RWPE2 (cell line): ENCODE data around the gene FHIT.

Source experiments
- ATAC-seq: fragments of 200-7000 bp; cut with Tn5 transposase; 3 replicates; pipeline ENCODE4 v1.9.1; 2021; ENCODE audit warnings: low read depth
- DNase-seq: peaks from one replicate; pipeline ENCODE4 v3.0.0-alpha.2; 2020; ENCODE audit warnings: low spot score
- H3K27ac ChIP-seq: fragments of 450-650 bp; 2 replicates; pipeline ENCODE4 v1.5.1; 2017; ENCODE audit warnings: mild to moderate bottlenecking; ENCODE audit not compliant: poor library complexity, severe bottlenecking
- H3K27me3 ChIP-seq: fragments of 250-450 bp; sonication (Bioruptor Pico); 2 replicates; pipeline ENCODE4 v1.5.1; 2021; ENCODE audit warnings: mild to moderate bottlenecking, moderate library complexity; ENCODE audit not compliant: insufficient read depth, poor library complexity, severe bottlenecking
- H3K36me3 ChIP-seq: fragments of 250-450 bp; sonication (Bioruptor Pico); 2 replicates; pipeline ENCODE4 v1.5.1; 2020; ENCODE audit warnings: low read depth, mild to moderate bottlenecking, moderate library complexity
- H3K4me1 ChIP-seq: fragments of 250-450 bp; sonication (Bioruptor Pico); 2 replicates; pipeline ENCODE4 v1.5.1; 2021; ENCODE audit warnings: mild to moderate bottlenecking, moderate library complexity; ENCODE audit not compliant: insufficient read depth, poor library complexity, severe bottlenecking
- H3K4me3 ChIP-seq: fragments of 250-450 bp; sonication (Bioruptor Pico); 2 replicates; pipeline ENCODE4 v1.5.1; 2021; ENCODE audit warnings: mild to moderate bottlenecking, moderate library complexity; ENCODE audit not compliant: severe bottlenecking
- H3K9me3 ChIP-seq: fragments of 250-450 bp; sonication (Bioruptor Pico); 2 replicates; pipeline ENCODE4 v1.5.1; 2021; ENCODE audit warnings: mild to moderate bottlenecking, moderate library complexity; ENCODE audit not compliant: severe bottlenecking
- CTCF ChIP-seq: fragments of 450-650 bp; IDR thresholded peaks from one replicate; pipeline ENCODE4 v1.5.1; 2017; ENCODE audit warnings: mild to moderate bottlenecking, moderate library complexity; ENCODE audit not compliant: poor library complexity, severe bottlenecking

Gene FHIT

DNA sequence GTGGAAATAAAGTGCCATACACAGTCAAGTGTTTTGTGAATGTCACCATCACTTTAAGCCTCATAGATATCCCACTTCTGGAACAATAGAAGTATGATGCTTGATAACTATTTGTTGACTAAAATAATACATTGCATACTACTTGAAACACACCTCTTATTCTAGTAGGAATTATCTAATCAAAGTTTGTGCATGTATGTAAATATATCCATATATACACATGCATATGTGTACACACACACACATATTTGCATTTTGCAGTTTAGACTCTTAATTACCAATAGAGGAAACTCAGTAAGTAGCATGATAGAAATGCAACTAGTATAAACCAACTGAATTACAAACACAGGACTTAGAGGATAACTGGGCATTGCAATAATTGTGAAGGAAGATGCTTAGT lies 1084.1 kb downstream of the FHIT start:
- Histone ChIP-seq H3K27ac (no peak overlapping the region), H3K9me3 (no peaks in the 10 kb centered on the region), H3K36me3 (no peaks in the 10 kb centered on the region), H3K27me3 (no peaks in the 10 kb centered on the region), H3K4me1 (no peaks in the 10 kb centered on the region), H3K4me3 (no peak overlapping the region)
- ATAC-seq (no peak), DNase-seq (no peak)
- no peak for TF ChIP-seq CTCF

- TF ChIP-seq CTCF: no peak
- H3K27me3 ChIP-seq: no peaks in the 10 kb centered on the region
- no peaks in the 10 kb centered on the region for H3K4me1 ChIP-seq
- H3K36me3 ChIP-seq: no peaks in the 10 kb centered on the region
- H3K4me3 ChIP-seq: no peak overlapping the region
- DNase-seq (no peak), ATAC-seq (no peak)
- no peak overlapping the region for H3K27ac ChIP-seq
- no peaks in the 10 kb centered on the region for H3K9me3 ChIP-seq
These were observed 1090.2 kb downstream of the FHIT start for GRCh38 chr3:60160822-60161748.

GRCh38 chr3:60160111-60160821 lies 1091.0 kb downstream of the FHIT start:
- no peaks in the 10 kb centered on the region for H3K4me1 ChIP-seq
- no peaks in the 10 kb centered on the region for H3K36me3 ChIP-seq
- H3K9me3 ChIP-seq: no peaks in the 10 kb centered on the region
- no peak overlapping the region for H3K4me3 ChIP-seq
- H3K27me3 ChIP-seq: no peaks in the 10 kb centered on the region
- DNase-seq (no peak), ATAC-seq (no peak)
- TF ChIP-seq CTCF: no peak
- no peak overlapping the region for H3K27ac ChIP-seq

- Histone ChIP-seq H3K36me3 (no peaks in the 10 kb centered on the region), H3K4me1 (no peaks in the 10 kb centered on the region), H3K4me3 (no peak overlapping the region), H3K9me3 (no peaks in the 10 kb centered on the region), H3K27ac (no peak overlapping the region), H3K27me3 (no peaks in the 10 kb centered on the region)
- ATAC-seq: no peak
- DNase-seq: no peak
- no peak for TF ChIP-seq CTCF
These were observed 1093.2 kb downstream of the FHIT start for GRCh38 chr3:60158035-60158434.
